Smooth muscle cell (in vitro differentiated cells): ENCODE results near the gene RAB8B. TPM values are rescaled to one million over a fixed set of nuclear protein-coding genes. Genes with fewer than 3 reads are reported as not detected.

Experiments
- DNase-seq: peaks from one replicate; lab custom pipeline; 2025; ENCODE audit not compliant: unreplicated experiment; lab: John Stamatoyannopoulos, UW
- H2AFZ ChIP-seq: fragments of 200-600 bp; sonication (generic); 2 replicates; pipeline ENCODE4 v1.6.0; 2016; ENCODE audit warnings: antibody characterized with exemption, low read depth, mild to moderate bottlenecking
- H3F3A ChIP-seq: fragments of 200-600 bp; sonication (generic); 2 replicates; pipeline ENCODE4 v1.6.0; 2017; ENCODE audit warnings: antibody characterized with exemption, low read depth
- H3K27ac ChIP-seq: fragments of 200-600 bp; sonication (generic); 2 replicates; pipeline ENCODE4 v1.5.1; 2016; ENCODE audit warnings: low read depth, mild to moderate bottlenecking
- H3K27me3 ChIP-seq: fragments of 200-600 bp; sonication (generic); 2 replicates; pipeline ENCODE4 v1.6.1; 2016; ENCODE audit warnings: low read depth, mild to moderate bottlenecking
- H3K36me3 ChIP-seq: fragments of 200-600 bp; sonication (generic); 2 replicates; pipeline ENCODE4 v1.5.1; 2016; ENCODE audit warnings: low read depth
- H3K4me1 ChIP-seq: fragments of 200-600 bp; sonication (generic); 2 replicates; pipeline ENCODE4 v1.5.1; 2016; ENCODE audit warnings: low read depth
- H3K4me2 ChIP-seq: fragments of 200-600 bp; sonication (generic); 2 replicates; pipeline ENCODE4 v1.6.0; 2016; ENCODE audit warnings: mild to moderate bottlenecking
- H3K4me3 ChIP-seq: fragments of 200-600 bp; sonication (generic); 2 replicates; pipeline ENCODE4 v1.5.1; 2016; ENCODE audit warnings: mild to moderate bottlenecking
- H3K79me2 ChIP-seq: fragments of 200-600 bp; sonication (generic); 2 replicates; pipeline ENCODE4 v1.6.0; 2016; ENCODE audit warnings: low read depth, mild to moderate bottlenecking
- H3K9ac ChIP-seq: fragments of 200-600 bp; sonication (generic); 2 replicates; pipeline ENCODE4 v1.6.0; 2016; ENCODE audit warnings: low read depth
- H3K9me3 ChIP-seq: fragments of 200-600 bp; sonication (generic); replicated peaks from 2 replicates; pipeline ENCODE4 v1.5.1; 2016; ENCODE audit warnings: low read depth
- H4K20me1 ChIP-seq: fragments of 200-600 bp; sonication (generic); 2 replicates; pipeline ENCODE4 v1.6.0; 2016; ENCODE audit warnings: low read depth
- CTCF ChIP-seq: fragments of 200-600 bp; sonication (generic); IDR thresholded peaks from 2 replicates; pipeline ENCODE4 v1.5.1; 2017; ENCODE audit warnings: borderline replicate concordance, mild to moderate bottlenecking, antibody characterized with exemption; ENCODE audit not compliant: insufficient read depth, poor library complexity, severe bottlenecking
- WGBS: methylation state at CpG from one replicate; pipeline ENCODE4 v1.1.7; 2016; ENCODE audit warnings: low lambda C conversion rate; 5-methylcytosine and 5-hydroxymethylcytosine counted together
- polyA plus RNA-seq: library from polyadenylated mRNA; unstranded; fragments of >200 nt; fragmentation: Nextera tagmentation; extraction: Ambion mirVana; gene quantifications from 2 replicates; pipeline ENCODE4 v1.2.1, GENCODE V29; 2016
- total RNA-seq: library from RNA; depleted of rRNA; stranded (reverse); fragments of >200 nt; gene quantifications from 2 replicates; pipeline ENCODE4 v1.2.3, GENCODE V29; 2014

Gene RAB8B
- total and polyA plus RNA-seq, 2 experiments from 2014 or later, result 11.5 to 34.7 TPM

GRCh38 chr15:63196842-63197241, 7.4 kb downstream of the RAB8B start:
- H3K4me1 ChIP-seq, result peaks cover 36% of the 10 kb centered on the region
- no peak overlapping the region for H3K4me3 ChIP-seq
- H3K9me3 ChIP-seq, result no peaks in the 10 kb centered on the region
- TF ChIP-seq CTCF, result no peak
- peaks cover 62% of the 10 kb centered on the region for H4K20me1 ChIP-seq
- H3K79me2 ChIP-seq, result peaks cover 54% of the 10 kb centered on the region
- WGBS, result 100% methylated on average over 1 of the region's 1 CpG
- H3K4me2 ChIP-seq, result no peak overlapping the region
- no peak overlapping the region for H3K27ac ChIP-seq
- DNase-seq, result no peak
- H2AFZ ChIP-seq, result no peak overlapping the region
- no peak overlapping the region for H3K9ac ChIP-seq
- H3K36me3 ChIP-seq, result no peaks in the 10 kb centered on the region
- H3K27me3 ChIP-seq, result no peaks in the 10 kb centered on the region
- H3F3A ChIP-seq, result no peaks in the 10 kb centered on the region

GRCh38 chr15:63197626-63198025, 8.2 kb downstream of the RAB8B start:
- Histone ChIP-seq H3K27ac (no peak overlapping the region), H3K36me3 (no peaks in the 10 kb centered on the region), H3K9ac (no peak overlapping the region), H3K27me3 (no peaks in the 10 kb centered on the region), H3K4me3 (no peak overlapping the region), H3K9me3 (no peaks in the 10 kb centered on the region), H3K79me2 (peaks cover 46% of the 10 kb centered on the region), H3F3A (no peaks in the 10 kb centered on the region), H2AFZ (no peak overlapping the region), H3K4me1 (peaks cover 36% of the 10 kb centered on the region), H3K4me2 (peak overlapping the region; percentile 12), H4K20me1 (peaks cover 68% of the 10 kb centered on the region)
- DNase-seq, result no peak
- WGBS, result 100% methylated on average over 1 of the region's 1 CpG
- TF ChIP-seq CTCF, result no peak

- Histone ChIP-seq H3K4me2 (peak overlapping the region; percentile 12), H3K36me3 (no peaks in the 10 kb centered on the region)
Measured at GRCh38 chr15:63198371-63199250, 9.2 kb downstream of the RAB8B start.

More at GRCh38 chr15:63198371-63199250, 9.2 kb downstream of the RAB8B start:
- H2AFZ ChIP-seq, result no peak overlapping the region
- TF ChIP-seq CTCF, result no peak
- no peak overlapping the region for H3K9ac ChIP-seq
- no peaks in the 10 kb centered on the region for H3K27me3 ChIP-seq
- H4K20me1 ChIP-seq, result peaks cover 75% of the 10 kb centered on the region
- DNase-seq, result no peak
- peak overlapping the region; percentile 4 for H3K4me3 ChIP-seq
- no peaks in the 10 kb centered on the region for H3F3A ChIP-seq
- H3K9me3 ChIP-seq, result no peaks in the 10 kb centered on the region
- H3K27ac ChIP-seq, result peak overlapping the region; percentile 60
- WGBS, result 44% methylated on average over 8 of the region's 8 CpGs
- H3K4me1 ChIP-seq, result peaks cover 36% of the 10 kb centered on the region
- H3K79me2 ChIP-seq, result peaks cover 40% of the 10 kb centered on the region
